Activated gamma-delta T cell treated with anti-CD3 and anti-CD28 coated beads, Interleukin-2, amount 50 U/mL, for 16 hours (primary cell): Measurements from ENCODE around the gene PCID2.
"Not testable (repeated sequence)": the region's sequence is repeated elsewhere in the genome, so short reads cannot be mapped to it uniquely, and the experiment has no call there.

Experiments used
- DNase-seq: peaks from one replicate; pipeline ENCODE4 v3.0.0-alpha.2; 2020; ENCODE audit warnings: low read depth

The PCID2 gene

DNA sequence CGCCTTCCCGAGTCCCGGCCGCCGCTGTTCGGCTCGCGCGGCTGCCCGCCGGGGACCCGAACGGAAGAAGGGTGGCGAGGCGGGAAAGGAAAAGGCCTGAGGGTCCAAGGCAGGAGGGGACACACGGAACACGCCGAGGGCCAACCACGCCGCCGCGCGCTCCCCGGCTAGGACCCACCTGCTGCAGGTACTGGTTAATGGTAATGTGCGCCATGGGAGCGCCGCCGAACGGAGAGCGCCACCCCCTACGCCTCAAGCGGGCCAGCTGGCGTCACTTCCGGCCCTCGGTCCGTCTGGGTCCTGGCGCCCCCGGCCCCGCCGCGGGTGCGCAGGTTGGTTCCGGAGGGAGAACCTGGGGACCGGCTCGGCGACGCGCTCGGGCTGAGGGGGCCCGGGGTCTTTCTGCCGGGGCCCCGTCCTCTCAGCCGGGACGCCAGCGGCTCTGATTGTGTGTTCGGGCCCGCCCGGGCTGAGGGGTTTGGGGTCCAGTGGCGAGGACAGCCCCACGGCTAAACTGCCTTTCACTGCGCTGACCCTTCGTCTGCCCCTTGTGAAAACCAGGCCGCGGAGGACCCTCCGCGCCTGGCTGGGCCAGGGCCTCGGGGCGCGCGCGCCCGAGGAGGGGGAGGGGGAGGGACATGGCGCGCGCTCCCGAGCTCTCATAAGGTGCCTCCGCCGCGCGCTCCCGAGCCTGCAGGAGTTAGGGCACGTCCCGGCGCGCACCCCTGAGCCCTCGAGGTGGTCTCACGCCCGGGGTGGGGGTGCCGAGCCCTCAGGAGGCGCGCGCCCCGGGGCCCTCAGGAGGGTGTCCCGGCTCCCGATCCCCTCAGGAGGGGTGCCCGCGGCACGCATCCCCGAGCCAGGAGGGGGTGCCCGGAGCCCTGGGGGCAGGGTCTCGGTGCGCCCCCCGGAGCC, at the start of gene PCID2:
PCID2 (minus strand) TSS at position 249 of the 915 bp plus-strand sequence; CDS start at position 214, 35 bp downstream.
- DNase-seq, result peak; percentile 86

DNA sequence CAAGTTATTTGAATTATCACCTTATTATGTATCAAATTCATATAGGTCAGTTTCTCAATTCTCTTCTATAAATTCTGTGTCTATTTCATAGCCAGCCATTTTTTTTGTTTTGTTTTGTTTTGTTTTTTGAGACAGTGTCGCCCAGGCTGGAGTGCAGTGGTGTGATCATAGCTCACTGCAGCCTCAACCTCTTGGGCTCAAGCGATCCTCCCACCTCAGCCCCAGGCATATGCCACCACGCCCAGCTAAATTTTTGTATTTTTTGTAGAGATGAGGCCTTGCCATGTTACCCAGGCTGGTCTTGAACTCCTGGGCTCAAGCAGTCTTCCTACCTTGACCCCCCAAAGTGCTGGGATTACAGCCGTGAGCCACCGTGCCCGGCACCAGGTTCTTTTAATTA, 49.4 kb upstream of the PCID2 start:
- not testable (repeated sequence) for DNase-seq

DNA sequence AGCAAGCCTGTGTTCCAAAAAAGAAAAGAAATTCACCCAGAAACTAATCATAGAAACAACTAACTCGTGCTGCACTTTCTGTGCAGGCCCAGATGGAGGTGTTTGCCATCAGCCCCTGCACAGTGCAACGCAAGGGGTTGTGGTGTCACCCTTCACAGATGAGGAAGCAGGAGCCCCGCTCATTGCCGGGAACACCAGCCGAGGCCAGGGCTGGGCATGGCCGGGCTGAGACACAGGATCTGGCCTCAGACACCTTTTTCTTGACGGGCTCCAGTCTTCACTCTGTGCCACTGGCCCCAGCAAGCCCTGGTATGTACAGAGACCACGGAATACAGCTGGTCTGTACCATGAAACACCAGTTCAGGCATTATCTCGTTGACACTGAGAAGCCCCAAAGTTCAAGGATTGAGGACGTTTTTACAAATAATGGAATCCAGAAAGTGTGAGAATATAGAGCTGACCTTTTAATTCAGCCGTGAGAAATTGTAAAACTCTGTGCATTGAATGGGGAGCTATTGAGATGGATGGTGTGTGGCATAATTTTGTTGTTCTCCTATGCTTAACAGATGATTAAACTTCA, 44.1 kb upstream of the PCID2 start:
- no peak for DNase-seq

DNA sequence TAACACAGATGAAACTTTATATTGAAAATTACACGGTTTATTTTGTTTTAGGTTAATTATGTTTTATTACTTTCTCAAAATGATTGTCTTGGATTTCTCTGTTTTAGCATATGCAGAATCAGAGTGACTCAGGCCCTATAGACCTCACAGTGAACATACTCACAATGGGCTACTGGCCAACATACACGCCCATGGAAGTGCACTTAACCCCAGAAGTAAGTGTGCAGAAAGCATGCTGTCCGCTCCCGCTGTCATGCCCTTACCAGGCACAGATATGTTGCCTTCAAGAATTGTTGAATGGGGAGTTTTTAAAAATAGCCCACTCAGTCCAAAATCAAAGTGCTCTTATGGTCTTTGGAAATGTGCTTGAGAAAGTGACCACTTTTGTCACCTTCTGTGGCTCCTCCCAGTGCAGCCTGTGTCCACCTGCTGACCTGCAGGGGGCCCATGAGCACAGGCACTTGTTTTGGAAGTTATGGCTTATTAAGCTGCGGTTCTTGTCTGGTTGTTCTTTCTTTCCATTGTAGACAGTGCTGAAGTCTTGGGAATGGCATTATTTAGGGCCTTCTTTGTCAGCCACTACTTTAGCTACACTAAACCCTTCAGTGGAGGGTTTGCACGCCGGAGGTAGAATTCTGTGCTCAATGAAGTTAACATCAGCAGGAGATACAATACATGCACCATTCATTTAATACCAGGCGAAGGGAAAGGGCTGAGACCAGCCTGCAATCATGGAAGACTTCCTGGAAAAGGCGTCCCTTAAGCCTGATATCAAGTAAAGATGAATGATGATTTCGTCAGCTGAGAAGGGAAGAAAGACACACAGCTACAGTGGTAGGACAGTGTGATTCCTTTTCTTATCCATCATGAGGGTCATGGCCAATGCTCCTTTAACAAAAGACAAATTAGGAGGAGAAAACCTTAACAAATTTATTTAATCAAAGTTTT, 37.7 kb upstream of the PCID2 start:
- no peak for DNase-seq

DNA sequence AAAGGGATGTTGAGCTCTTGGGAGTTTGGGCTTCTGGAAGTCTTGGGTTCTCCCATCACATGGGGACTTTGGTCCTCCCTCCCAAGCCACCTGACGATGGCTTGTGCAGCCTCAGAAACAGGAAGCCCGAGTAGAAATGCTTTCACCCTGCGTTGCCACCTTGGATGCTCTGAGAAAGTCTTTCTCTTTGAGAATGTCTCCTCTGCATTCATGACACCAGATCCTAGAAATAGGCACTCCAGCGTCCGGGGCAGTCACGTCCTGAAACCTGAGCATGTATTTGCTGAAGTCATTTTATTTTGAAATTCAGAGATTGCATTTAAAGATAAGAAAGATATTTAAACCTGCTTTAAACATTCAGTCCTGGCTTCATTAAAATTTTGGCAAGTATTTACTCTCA, 35.4 kb upstream of the PCID2 start:
- DNase-seq, result no peak

DNA sequence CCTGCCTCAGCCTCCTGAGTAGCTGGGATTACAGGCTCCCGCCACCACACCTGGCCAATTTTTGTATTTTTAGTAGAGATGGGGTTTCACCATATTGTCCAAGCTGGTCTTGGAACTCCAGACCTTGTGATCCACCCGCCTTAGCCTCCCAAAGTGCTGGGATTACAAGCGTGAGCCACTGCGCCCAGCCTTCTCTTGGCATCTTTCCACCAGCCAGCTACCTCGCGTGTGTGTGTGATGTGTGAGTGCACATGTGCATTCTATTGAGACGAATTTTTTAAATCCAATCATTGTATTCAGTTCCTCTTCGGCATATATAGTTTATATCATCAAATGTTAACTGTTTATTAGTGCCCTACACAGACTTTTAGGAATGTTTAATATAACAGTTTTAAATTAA, 33.2 kb upstream of the PCID2 start:
- DNase-seq, result not testable (repeated sequence)

DNA sequence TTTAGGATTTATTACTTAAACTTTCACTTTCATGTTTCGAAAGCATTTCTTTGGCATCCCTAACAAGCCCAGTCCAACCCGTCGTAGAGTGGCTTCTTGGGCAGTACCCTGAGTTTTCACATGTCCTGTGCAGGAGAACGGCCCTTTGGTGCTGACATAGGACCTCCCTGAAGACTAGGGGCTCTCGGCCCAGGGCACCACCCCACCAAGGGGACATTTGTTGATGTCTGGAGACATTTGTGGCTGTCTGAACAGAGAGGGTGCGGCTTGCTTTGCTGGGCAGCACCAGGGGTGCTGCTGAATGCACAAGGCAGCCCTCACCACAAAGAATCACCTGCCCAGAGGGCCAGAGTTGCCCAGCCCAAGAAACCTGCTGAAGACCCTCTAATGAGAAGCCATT, 31.5 kb upstream of the PCID2 start:
- no peak for DNase-seq

DNA sequence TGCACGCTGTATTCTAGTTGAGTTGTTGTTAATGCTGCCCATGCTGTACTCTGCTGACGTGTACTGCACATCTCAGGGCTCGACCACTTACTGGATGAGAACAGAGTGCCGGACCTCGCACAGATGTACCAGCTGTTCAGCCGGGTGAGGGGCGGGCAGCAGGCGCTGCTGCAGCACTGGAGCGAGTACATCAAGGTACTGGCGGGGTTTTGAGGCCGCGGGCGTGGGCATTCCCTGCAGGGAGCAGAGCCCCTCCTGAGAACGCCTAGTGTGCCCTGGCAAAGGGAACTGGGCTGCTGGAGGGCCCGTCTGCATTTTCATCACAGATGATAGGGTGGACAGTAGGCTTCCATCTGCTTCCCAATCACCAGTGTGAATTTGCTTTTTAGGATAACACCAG, 30.9 kb upstream of the PCID2 start:
- no peak for DNase-seq

DNA sequence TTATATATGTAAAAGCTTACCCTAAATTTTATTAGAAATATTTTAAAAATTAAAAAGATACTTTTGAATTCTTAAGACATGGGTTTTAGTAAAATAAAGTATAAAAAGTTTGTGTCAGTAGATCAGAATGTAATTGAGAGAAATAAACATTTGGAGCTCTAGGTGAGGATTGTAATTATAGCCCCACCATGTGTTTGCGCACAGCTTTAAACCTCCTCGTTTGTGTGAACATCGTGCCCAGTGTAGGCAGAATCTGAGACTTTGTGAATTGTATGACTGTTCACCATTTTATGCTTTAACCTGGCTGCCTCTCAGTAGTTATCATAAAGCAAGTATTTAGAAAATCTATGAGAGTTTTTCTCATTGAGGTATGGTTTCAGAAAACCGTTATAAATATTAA, 30.1 kb upstream of the PCID2 start:
- no peak for DNase-seq

DNA sequence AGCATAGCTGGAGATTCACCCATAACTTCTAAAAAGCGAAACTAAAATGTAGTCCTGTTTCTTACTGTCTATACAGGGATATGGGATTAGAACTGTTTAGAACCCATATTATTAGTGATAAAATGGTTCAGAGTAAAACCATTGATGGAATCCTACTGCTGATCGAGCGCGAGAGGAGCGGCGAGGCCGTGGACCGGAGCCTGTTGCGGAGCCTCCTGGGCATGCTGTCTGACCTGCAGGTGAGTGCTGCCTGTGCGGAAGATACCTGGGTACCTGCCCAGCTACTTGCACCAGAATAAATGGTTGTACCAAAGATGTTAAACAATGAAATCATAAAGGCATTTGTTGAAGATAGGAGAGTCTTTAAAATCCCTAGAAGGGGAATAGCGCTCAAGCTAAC, 24.6 kb upstream of the PCID2 start:
- DNase-seq, result no peak

DNA sequence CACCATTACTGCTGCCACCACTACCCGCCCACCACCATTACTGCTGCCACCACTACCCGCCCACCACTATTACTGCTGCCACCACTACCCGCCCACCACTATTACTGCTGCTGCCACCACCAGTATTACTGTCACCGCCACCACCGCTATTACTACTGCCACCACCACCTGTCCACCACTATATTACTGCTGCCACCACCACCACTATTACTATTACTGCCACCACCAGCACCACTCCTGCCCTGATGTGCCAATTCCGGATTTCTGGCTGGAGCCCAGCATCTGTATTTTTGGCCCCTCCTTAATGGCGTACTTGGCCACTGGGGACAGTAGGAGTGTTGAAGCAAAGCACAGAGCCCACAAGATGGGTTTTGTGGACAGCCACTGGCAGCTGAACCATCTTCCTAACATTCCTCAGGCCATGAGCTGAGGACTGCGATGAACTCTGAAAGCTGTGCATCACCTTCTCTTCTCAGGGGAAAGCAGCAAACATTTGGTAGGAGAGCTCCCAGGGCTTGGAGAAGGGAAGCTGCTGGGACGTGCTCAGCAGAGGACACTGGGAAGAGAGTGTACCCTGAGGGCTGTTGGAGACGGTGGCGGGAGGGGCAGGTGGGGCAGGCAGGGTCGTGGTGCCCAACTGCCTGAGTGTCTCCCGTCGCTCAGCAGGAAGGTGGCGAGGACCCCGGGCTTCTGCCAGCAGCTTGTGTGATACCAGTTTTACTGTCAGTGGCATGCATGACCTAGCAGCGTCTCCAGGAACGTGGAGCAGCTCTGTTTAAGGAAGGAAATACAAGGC, 23.9 kb upstream of the PCID2 start:
- DNase-seq, result no peak

DNA sequence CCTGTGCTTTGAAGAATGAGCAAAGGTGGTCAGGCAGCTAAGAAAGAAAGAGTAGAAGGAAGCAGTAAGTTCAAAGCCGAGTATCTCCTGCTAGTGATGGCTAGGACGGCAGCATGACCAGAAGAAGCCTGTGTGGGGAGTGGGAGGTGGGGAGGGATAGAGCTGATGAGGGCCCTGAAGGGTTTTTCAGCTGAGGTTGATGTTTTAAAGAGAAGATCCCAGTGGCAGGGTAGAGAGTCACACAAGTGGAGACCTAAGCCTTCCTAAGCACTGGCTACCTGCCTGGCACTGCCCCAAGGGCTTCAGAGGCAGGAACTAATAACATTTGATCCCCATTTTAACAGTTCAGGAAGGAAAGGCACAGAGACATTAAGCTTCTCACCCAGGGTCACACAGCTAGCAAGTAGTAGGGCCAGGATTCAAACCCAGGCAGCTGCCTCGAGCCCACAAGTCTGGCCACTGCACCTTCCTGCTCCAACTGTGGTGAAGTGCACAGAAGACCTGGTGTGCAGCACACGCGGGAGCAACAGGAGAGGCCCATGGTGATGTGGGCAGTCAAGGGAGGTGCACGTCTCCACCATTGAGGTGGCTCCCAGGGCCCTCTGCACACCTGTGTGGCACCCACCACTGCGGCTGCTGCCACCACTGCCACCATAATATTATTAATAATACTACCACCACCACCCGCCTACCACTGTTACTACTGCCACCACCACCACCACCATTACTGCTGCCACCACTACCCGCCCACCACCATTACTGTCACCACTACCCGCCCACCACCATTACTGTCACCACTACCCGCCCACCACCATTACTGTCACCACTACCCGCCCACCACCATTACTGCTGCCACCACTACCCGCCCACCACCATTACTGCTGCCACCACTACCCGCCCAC, 23.1 kb upstream of the PCID2 start:
- DNase-seq, result no peak

DNA sequence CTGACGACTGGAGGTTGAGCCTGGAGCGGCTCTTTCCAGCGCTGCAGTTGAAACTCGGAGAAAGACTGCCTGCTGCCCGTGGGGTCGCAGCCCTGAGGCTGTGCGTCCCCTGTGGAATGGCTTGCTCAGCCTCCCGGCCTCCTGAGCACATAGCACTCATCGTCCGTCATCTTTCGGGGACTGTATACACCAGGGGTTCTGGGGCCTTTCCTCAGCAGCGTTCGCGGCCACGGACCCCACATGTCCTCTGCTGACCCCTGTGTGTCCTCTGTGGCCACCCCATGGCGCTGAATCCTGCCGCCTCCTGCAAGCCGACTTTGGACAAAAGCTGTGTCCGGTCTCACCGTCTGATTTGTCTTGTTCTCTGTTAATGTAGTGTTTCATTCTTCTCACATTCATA, 21.3 kb upstream of the PCID2 start:
- DNase-seq, result no peak

DNA sequence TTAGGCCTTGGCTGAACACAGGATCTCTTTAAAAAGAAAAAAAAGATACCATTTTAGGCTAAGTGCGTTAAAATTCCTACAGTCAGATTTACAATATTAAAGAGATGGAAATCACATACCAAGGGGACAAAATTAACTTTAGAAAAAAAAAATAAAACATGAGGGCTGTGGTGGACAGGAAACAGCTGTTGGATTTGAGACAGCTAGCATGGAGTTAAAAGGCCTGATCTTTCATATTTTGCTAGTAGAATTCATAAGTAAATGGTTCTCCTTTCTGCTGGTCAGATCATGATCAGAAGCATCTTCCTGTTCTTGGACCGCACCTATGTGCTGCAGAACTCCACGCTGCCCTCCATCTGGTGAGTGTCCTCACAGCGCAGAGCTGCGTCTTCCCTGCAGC, 20.7 kb upstream of the PCID2 start:
- DNase-seq, result no peak

DNA sequence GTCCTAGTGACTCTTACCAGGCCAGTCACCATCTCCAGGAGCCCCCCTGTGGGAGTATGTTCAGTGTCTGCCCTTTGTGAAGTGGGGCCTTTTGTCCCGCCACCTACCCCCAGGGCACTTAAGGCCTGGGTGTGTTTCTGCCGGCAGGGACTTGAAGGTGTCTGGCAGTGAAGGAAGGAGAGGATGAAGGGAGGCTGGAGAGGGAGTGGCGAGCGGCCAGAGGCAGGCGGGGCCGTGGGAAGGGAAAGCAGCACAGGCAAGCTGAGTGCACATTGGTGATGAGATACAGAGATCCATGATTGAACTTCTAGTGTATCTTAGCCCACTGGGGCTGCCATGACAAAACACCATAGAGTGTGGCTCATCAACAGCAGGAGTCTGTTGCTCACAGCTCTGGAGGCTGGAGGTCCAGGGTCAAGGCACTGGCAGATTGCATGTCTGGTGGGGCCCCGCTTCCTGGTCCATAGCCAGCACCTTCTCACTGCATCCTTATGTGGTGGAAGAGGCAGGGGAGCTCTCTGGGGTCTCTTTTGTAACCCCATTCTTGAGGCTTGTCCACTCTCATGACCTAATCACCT, 18.5 kb upstream of the PCID2 start:
- DNase-seq, result no peak

DNA sequence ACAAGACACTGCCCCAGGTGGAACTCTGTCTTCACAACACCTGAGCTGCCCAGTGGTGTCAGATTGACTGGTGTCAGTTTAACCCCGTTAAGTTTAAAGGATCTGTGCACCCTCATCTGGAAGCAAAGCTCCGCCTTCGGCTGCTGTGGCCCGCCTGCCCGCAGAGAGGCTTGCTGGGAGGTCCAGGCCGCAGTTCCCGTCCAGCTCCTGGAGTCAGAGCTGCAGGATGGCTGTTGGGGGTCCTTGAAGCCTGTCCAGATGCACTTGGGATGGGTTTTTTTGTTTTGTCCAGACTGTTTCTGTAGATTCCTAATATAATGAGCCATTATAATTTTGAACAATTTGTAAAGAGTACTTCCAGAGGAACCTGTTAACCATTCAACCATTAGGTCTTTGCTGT, 17.0 kb upstream of the PCID2 start:
- no peak for DNase-seq

DNA sequence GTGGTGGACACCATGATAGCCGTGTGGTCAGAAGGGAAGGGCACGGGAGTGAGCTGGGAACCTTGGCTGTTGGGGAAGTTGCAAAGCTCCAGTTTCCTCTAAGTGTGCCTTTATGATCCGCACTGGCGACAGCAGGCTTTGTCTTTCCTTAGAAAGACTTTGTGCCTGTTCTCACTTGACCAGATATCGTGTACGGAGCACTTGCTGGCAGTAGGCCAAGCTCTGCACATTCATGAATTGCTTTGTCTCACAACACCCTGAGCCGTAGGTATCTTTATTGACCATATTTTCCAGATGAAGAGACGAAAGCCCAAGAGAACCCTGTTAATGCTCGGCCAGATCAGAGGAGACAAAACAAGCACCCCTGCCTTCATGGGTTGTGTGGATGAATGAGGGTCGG, 16.0 kb upstream of the PCID2 start:
- no peak for DNase-seq

DNA sequence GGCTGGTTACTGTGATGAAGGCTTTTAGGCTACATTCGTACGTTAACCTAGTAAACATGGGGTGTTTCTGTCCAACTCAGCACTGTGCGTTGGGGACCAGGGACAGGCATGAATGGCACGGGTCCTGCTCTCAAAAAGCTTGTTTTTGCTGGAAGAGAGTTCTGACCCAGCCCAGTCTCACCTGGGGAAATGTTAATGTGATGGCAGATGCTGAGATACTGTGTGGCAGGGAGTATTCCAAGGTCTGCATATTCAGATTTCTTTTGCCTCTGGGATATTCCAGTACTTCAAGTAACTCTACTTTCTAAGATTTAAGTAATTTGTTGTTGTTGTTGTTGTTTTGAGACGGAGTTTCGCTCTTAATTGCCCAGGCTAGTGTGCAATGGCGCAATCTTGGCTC, 14.6 kb upstream of the PCID2 start:
- DNase-seq, result no peak

DNA sequence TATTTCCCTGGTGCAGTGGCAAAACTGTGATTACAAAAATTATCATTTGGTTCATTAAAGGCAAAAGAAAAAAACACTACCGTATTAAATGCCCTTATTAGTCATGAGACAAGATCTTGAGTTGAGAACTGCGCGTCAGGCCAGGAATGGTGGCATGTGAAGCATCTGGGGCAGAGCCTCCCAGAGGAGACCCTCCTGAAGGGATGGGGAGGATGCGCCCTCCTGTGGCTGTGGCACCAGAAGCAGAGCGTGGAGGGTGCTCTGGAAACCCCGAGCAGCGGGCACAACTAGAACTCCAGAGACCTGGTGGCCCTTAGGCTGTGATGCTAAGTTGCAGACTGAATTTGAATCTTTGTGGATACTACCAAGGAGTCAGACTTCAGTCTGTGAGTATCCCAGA, 12.4 kb upstream of the PCID2 start:
- DNase-seq, result no peak

DNA sequence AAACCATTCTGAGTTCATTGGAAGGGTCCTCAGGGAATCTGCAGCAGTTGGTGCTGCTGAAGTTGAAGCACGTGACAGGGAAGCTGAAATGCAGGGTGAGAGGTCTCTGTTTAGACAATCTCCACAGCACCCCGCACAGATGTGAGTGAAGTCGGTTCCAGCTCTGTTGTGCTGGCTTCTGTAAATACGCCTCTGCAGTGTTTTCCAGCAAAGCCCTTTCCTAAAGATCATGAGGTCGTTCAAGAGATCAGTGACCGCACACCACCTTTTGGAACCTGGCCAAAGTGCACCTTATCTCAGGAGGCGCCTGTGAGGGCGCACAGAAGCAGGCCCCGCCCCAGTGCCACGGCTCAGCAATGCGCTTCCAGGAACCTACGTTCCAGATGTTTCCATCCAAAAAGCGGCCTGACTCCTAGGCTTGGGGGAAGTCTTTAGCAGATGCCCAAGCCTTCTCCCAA, 11.7 kb upstream of the PCID2 start:
- DNase-seq, result no peak
